ENCODE data around the gene SUSD4.

DNA sequence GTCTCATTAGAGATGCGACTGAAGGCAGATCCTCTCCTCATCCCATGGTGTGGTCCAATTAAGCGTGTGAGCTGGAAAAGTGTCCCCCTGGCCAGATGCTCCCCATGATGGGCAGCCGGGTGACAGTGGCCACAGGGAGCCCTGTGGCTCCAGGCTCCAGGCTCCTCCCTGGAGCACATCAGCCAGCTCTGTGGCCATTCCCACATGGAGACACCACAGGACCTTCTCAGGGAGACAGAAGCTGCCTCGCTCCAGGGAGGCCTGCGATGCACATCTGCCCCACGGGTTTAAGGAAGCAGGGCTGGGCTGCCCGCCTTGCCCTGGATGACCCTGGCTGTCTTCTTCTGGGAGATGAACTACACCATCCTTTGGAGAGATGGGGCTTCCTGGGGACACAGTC, 121.0 kb downstream of the SUSD4 start:
- TF ChIP-seq, protein P1, sequence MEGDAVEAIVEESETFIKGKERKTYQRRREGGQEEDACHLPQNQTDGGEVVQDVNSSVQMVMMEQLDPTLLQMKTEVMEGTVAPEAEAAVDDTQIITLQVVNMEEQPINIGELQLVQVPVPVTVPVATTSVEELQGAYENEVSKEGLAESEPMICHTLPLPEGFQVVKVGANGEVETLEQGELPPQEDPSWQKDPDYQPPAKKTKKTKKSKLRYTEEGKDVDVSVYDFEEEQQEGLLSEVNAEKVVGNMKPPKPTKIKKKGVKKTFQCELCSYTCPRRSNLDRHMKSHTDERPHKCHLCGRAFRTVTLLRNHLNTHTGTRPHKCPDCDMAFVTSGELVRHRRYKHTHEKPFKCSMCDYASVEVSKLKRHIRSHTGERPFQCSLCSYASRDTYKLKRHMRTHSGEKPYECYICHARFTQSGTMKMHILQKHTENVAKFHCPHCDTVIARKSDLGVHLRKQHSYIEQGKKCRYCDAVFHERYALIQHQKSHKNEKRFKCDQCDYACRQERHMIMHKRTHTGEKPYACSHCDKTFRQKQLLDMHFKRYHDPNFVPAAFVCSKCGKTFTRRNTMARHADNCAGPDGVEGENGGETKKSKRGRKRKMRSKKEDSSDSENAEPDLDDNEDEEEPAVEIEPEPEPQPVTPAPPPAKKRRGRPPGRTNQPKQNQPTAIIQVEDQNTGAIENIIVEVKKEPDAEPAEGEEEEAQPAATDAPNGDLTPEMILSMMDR (conservative IDR thresholded peaks at IDR 0.05), result no peak
- TF ChIP-seq EZH2 (IDR thresholded peaks at IDR 0.05; ENCODE audit: low read depth), result no peak

All from PC-9 (cell line).